AG10803 (cell line): ENCODE measurements around the gene CACNA1D.

Experiments
- DNase-seq: peaks from one replicate; pipeline ENCODE4 v3.0.0; 2010; ENCODE audit warnings: low read depth
- H3K4me3 ChIP-seq: 2 replicates; pipeline ENCODE4 v1.5.1; 2011; ENCODE audit warnings: mild to moderate bottlenecking, low read length, control low read depth
- TF ChIP-seq, protein P1 (sequence below): conservative IDR thresholded peaks from 2 replicates; pipeline ENCODE4 v1.5.1; 2011; ENCODE audit warnings: mild to moderate bottlenecking, low read length, control low read depth, inconsistent platforms

The CACNA1D gene

DNA sequence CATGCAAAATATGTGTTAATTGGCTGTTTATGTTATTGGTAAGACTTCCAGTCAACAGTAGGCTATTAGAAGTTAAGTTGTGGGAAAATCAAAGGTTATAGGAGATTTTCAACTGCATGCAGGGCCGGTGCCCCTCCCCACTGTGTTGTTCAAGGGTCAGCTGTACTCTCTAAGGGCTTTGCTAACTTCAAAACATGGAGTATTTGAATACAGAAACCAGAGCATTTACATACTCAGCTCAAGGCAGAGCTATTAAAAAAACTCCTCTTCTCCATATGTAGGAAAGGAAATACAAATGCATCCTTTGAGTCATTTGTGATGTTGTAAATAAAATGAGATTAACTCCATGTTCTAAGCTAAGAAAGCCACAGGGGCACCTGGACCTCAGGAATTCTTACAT lies 368.7 kb downstream of the CACNA1D start:
- DNase-seq = no peak
- TF ChIP-seq, protein P1, sequence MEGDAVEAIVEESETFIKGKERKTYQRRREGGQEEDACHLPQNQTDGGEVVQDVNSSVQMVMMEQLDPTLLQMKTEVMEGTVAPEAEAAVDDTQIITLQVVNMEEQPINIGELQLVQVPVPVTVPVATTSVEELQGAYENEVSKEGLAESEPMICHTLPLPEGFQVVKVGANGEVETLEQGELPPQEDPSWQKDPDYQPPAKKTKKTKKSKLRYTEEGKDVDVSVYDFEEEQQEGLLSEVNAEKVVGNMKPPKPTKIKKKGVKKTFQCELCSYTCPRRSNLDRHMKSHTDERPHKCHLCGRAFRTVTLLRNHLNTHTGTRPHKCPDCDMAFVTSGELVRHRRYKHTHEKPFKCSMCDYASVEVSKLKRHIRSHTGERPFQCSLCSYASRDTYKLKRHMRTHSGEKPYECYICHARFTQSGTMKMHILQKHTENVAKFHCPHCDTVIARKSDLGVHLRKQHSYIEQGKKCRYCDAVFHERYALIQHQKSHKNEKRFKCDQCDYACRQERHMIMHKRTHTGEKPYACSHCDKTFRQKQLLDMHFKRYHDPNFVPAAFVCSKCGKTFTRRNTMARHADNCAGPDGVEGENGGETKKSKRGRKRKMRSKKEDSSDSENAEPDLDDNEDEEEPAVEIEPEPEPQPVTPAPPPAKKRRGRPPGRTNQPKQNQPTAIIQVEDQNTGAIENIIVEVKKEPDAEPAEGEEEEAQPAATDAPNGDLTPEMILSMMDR = no peak

More for the DNA sequence above, 368.7 kb downstream of the CACNA1D start:
- no peak overlapping the region for H3K4me3 ChIP-seq
